Activated CD4-positive, alpha-beta T cell treated with anti-CD3 and anti-CD28 coated beads, Interleukin-2, amount 10 ng/mL, durations not matched to agents 24 days and 14 days (primary cell): Measurements from ENCODE around the gene EIF4E2. TPM values are rescaled to one million over a fixed set of nuclear protein-coding genes. Genes with fewer than 3 reads are reported as not detected.

ENCODE experiments used
- total RNA-seq: library from RNA; stranded (reverse); gene quantifications from 2 replicates; pipeline ENCODE4 v1.2.3, GENCODE V29; 2022

Gene EIF4E2
- total RNA-seq, 1 donor from 2014 or later = 93.2 TPM

Other genes starting within 250 kb of the EIF4E2 start
- gene ALPP, start 171.9 kb upstream of the EIF4E2 start, total RNA-seq = not detected in 2 replicates
- not detected in 2 replicates for gene ALPG, start 143.8 kb upstream of the EIF4E2 start, total RNA-seq
- not detected in 2 replicates for gene ALPI, start 94.5 kb upstream of the EIF4E2 start, total RNA-seq
- gene ECEL1, start 62.9 kb upstream of the EIF4E2 start, total RNA-seq = 0.19 TPM in 1 of 2 replicates, not detected in the other
- gene PRSS56, start 30.3 kb upstream of the EIF4E2 start, total RNA-seq = not detected in 2 replicates
- not detected in 2 replicates for gene CHRND, start 24.5 kb upstream of the EIF4E2 start, total RNA-seq
- gene CHRNG, start 11.0 kb upstream of the EIF4E2 start, total RNA-seq = not detected in 2 replicates
- 8.5 and 9.4 TPM in 2 replicates for gene TIGD1, start 132 bp upstream of the EIF4E2 start, total RNA-seq
- 0.31 and 0.49 TPM in 2 replicates for gene EFHD1, start 82.9 kb downstream of the EIF4E2 start, total RNA-seq
- gene GIGYF2, start 146.6 kb downstream of the EIF4E2 start, total RNA-seq = 71.9 and 72.0 TPM in 2 replicates
- gene KCNJ13, start 225.9 kb downstream of the EIF4E2 start, total RNA-seq = not detected in 2 replicates